HG03354 (cell line): ENCODE data around the gene PRELP.

Source experiments
- ATAC-seq: cut with Tn5 transposase; IDR thresholded peaks from one replicate; pipeline ENCODE4 v1.9.1; 2021; ENCODE audit warnings: mild to moderate bottlenecking; ENCODE audit not compliant: unreplicated experiment, poor library complexity, severe bottlenecking

PRELP gene

DNA sequence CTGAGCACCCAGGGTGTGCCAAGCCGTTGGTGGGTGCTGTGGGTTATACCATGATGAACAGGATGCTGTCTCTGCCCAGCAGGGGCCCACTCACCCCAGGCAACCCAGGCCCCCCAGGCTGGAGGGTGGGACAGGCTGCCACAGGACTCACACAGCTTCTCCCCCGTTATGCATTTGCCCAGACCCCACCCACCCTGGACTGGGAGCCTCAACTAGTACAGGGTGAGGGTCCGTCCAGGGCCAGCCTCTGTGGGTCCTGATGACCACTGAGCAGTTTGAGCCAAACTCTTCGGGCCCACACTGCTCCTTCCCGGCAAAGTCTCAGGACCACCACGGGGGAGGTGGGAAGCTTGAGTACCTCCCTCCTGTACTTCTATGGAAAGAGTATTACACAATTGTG, 3.8 kb upstream of the PRELP start:
- ATAC-seq = no peak

DNA sequence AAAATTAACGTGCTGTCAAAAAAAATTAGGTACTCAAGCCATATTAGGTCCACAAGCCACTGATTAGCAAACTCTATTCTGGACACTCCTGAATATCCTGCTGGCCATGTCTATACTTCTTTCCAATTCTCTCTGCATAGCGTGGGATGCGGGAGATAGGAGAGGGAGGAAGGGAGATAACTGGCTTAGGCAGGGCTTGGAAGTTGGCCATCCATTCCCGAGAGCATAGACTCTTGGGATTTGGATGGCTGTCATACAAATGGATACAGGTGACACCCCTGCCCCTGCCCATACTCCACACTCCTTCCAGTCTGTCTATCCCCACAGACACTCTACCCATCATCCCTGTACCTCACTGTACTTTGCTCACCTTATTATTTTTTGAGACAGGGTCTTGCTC, 2.3 kb upstream of the PRELP start:
- ATAC-seq = no peak

DNA sequence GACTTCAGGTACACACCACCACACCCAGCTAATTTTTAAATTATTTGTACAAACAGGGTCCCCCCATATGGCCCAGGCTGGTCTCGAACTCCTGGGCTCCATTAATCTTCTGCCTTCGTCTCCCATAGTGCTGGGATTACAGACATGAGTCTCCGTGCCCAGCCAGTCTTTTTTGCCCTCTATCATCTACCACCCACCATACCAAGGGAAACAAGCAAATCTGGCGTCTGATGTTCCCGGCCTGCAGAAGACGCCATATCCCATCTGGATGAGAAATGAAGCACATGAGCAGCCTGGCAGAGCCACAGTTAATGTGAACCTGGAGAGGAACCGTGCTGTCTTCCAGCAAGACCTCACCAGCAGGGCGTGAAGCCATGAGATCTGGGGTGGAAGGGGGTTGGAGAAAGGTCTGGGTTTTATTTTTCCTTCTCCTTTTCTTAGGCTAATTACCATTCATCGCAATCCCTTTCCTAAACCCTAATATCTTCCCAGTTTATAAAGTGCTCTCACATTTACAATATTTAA, 1.8 kb upstream of the PRELP start:
- no peak for ATAC-seq

DNA sequence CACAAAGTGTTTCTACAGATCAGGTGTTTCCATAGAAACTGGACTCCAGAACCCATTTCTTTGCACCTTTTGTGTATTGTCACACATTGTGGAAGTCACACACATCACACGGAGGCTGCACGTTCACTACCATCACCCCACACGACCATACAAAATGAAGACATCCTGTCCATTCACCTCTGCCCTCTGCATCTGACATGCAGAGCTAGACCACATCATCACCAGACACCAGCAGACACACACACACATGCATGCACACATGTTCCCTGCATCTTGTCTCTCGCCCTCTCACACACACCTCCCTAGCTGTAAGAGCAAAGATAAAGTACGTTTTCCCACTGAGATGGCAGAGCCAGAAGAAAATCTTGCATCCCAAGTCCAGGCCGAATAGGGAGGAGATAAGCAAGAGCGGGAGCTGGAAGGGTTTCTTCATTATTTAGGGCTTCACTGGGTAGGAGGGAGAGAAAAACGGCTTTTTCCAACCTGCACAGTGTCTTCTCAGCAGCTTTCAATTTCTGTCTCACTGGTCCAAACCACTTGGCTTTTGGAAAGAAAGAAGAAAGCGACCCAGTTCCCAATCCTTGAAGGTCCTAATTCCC, 709 bp downstream of the PRELP start:
- ATAC-seq = no peak

DNA sequence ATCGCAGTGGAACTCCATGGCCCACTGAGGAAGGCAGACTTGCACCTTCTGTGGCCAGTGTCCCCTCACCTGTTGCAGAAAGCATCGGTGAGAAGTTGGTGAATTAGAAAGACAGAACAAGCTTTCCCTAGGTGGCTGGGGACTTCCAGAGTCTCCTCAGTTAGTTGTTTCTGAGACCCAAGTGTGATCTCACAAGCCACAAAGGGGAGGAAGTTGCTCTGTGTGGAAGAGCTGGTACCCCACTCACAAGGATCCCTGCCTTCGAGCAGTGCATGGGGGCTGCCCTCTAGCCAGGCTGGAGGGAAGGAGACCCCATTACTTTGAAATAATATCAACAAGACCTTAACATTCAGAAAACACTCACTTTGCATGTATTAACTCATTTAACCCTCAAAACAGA, 2.1 kb downstream of the PRELP start:
- ATAC-seq = no peak

DNA sequence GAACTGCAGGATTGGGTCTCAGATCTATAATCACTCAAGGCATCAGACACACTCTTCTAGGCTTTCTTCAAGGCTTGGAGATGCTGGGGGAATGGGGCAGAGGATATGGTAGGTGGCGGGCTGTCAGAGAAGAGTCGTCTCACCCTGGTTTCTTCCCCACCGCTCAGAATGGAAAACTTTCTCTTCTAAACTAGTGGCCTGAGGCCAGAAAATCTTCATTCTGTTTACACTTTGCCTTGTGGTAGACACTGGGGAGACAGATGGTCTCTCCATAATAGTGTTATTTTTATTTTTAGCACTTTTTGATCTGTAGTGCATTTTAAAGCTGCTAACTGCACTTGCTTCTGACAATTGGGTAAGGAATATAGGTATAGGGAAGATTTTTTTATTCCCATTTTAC, 2.6 kb downstream of the PRELP start:
- no peak for ATAC-seq

DNA sequence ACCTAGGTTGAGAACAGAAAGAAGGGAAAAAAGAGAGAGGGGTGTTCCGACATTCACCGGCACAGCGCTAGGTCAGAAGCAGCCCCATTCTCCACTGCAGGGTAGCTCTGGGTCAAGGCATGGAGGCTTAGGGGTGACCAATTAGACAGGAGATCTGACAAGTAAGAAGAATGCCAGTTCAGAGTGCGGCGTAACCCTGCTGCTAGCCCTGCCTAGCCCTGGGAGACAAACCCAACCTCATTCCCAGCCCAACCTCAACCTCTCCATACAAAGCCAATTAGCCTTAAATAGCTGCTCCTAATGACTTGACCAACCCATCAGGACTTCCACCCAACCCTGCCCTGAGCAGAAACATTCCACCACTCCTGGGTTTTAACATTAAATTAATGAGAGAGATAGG, 3.4 kb downstream of the PRELP start:
- ATAC-seq = no peak

DNA sequence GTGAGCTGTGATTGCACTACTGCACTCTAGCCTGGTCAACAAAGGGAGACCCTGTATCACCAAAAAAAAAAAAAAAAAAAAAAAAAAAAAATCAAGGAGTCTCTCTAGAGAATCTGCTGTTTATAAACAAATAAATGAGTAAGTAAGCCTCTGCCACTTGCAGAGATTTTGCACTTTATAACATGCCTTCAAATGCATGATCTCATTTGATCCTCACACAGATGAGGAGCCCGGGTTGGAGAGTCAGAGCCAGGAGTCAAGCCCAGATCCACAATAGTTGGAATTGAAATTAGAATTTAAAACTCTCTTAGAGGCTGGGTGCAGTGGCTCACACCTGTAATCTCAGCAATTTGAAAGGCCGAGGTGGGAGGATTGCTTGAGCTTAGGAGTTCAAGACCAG, 4.0 kb downstream of the PRELP start:
- ATAC-seq = no peak

DNA sequence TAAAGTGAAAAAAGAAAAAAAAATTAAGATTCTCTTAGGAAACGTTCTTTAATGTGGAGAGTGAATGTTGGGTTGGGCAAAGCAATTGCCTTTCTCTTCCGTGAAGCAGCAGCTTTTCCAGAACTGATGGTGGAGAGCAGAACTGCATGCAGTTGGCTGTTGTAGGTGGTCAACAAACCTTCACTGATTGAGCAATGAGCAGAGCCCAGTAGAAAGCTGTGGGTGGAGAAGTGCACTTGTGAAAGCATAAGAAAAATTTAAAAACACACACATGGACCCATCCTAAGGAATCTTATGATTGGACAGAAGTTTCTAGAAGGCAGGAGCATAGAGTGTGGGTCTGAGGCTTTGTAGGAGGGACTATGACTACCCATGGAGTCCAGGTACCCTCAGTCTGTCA, 4.5 kb downstream of the PRELP start:
- ATAC-seq = no peak

DNA sequence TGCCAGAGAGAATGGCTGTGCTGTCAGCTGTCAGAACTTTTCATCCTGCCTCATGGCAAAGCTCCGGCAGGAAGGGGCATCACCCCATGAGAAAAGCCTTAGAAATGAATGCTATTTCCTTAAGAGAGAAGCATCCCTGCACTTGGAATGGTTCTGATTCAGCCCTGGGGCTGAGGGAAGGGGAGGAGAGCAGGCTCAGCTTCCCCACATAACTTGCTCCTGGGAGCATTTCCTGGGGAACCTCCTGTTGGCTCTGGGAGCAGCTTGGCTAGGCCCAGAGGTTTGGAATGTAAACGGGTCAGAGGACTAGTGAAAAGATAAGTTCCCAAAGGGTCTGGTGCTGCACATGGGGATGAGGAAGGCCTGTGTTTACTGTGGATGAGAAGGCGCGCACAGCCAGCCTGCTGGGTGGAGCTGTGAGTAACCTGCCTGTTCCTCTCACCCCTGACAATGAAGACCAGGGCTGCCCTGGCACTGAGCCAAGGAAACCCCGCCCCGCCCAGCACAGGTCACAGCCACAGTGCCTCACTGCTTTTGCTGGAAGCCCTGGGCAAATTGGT, 5.0 kb downstream of the PRELP start:
- no peak for ATAC-seq

DNA sequence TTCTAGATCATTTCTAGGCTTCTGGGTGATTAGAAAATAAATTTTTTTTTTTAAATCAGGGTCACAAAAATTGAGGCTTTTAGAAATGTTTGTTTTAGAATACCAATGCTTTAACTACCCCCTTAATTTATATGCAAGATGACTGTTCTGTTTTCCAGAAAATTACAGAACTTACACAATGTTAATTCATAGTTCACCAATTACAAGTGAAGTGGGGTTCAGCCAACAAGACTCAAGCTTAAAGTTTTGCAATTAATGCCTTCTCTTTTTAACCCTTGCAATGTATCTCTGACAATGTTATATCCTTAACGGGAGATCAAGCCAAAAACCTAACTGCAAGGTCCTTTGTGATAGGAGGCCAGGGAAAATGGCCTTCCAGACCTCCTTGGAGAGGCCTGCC, 5.6 kb downstream of the PRELP start:
- ATAC-seq = no peak

DNA sequence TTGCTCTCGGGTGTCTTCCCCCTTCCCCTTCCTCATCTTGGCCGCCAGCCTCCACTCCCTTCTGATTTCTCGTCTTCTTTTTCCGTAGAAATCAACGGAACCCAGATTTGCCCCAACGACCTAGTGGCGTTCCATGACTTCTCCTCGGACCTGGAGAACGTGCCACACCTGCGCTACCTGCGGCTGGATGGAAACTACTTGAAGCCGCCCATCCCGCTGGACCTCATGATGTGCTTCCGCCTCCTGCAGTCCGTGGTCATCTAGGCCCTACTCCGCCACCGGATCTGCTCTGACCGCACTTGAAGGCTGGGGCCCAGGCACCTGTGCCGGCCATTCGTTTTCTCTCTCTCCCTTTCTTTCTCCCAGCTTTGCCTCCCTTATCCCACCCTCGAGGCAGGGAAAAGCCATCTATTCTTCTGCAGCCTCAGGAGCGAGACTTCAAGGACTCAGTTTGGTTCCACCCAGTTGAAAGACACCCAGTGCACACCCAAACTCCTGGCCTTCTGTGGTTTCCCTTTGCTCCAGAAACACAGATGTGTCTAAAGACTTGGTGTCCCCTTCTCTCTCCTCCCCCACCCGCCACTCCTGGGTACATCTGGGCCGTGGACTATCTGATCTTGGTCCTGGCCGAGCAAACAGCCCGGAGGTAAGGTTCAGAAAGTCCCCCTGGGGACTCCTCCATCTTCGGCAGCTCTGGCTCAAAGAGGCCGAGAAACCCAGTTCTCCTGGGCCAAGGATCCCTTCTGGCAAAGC, 11.2 kb downstream of the PRELP start:
- ATAC-seq = no peak

- ATAC-seq = no peak
These were observed 12.9 kb downstream of the PRELP start for GRCh38 chr1:203488539-203488938.

DNA sequence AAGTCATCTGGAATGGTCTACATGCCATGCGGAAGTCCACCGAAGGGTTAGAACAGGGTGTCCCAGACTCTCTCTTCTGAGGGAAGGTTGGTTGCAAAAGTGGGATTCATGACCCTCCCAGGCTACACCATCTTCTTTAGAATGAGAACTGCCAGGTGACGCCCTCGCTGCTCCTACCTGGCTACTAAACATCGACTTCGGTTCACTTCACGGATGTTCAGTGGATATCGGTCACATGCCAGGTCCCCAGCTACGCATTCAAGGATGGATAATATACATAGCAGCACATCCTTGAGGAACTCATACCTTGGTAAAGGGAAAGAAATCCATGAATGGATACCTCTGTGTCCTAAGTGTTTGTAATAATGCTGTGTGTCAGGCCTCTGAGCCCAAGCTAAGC, 15.0 kb downstream of the PRELP start:
- ATAC-seq = no peak

DNA sequence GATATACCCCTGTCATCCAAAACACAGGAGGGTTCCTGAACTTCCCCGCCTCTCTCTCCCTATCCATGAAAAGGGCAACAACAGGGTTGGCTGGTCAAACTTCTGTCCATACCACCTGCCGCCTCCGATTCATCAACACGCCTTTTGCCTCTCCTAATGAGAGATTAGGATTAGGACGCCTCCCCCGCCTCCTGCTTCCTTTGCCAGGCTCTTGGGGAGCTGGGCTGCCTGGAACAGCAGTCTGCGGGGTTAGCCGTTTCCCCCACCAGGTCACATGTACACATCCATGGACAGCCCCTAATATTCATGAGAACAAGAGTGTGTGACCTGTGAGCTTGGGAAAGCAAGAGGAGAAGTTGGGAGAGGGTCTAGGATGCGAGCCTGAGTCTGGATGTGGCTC, 16.1 kb downstream of the PRELP start:
- ATAC-seq = no peak

- no peak for ATAC-seq
These were observed 16.6 kb downstream of the PRELP start for GRCh38 chr1:203492082-203492747.

- no peak for ATAC-seq
These were observed 17.1 kb downstream of the PRELP start for GRCh38 chr1:203492748-203493130.

DNA sequence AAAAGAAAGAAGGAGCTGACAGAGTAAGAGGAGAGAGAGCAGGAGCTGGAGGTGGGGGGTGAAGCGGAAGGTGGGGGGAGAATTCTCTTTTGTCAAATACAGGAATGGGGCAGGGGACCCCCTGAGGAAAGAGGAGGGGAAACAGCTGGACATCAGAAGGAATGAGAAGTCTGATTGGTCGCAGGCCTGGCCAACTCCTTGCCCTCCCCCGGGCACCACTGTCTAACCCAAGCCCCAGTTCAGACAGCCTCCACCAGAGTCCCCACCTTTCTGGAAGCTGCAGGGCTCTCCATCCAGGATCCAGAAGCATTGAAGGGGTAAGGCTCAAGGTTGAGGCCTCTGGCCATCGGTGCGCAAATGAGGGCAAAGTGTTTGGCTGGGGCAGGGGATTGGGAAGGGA, 18.3 kb downstream of the PRELP start, which contains the start of gene OPTC:
Gene OPTC, plus strand, starts transcription at position 253 of the 400 bp plus-strand sequence. CDS start 1,853 bp downstream, outside the sequence.
- no peak for ATAC-seq

GRCh38 chr1:203495845-203496244, 20.2 kb downstream of the PRELP start:
- ATAC-seq = no peak

- no peak for ATAC-seq
These were observed 21.7 kb downstream of the PRELP start for GRCh38 chr1:203497269-203497777.
